H1 (cell line): Measurements from ENCODE around the gene DPP10.

Experiments used
- ATF2 ChIP-seq: IDR thresholded peaks from 2 replicates; pipeline ENCODE4 v1.6.1; 2012; ENCODE audit warnings: low read length, inconsistent platforms
- ATF3 ChIP-seq: IDR thresholded peaks from 2 replicates; pipeline ENCODE4 v1.6.1; 2011; ENCODE audit warnings: low read depth, mild to moderate bottlenecking, low read length; ENCODE audit not compliant: insufficient read depth
- BACH1 ChIP-seq: IDR thresholded peaks from 2 replicates; pipeline ENCODE4 v1.6.1; 2012; ENCODE audit warnings: low read length, improper control_type of control experiment
- CTCF ChIP-seq, 3 experiments: IDR thresholded peaks; 1 replicate in 2 of 3; 2 replicates in 1 of 3; pipeline versions ENCODE4 v1.5.1 to v1.6.1; 2011; ENCODE audit warnings: low read length in 3 of 3, mild to moderate bottlenecking in 3 of 3, inconsistent platforms in 2 of 3, low read depth in 1 of 3, moderate library complexity in 1 of 3; ENCODE audit not compliant: insufficient read depth in 1 of 3; ENCODE audit errors: control extremely low read depth in 1 of 3
- E2F6 ChIP-seq: IDR thresholded peaks from 2 replicates; pipeline ENCODE4 v1.6.1; 2012; ENCODE audit warnings: inconsistent platforms
- GABPA ChIP-seq: IDR thresholded peaks from 2 replicates; pipeline ENCODE4 v1.6.1; 2011; ENCODE audit warnings: mild to moderate bottlenecking, low read length, moderate library complexity, borderline replicate concordance; ENCODE audit not compliant: insufficient read depth
- HDAC2 ChIP-seq, 2 experiments: fragments of 300-600 bp in 1 of 2; sonication (generic) in 1 of 2; IDR thresholded peaks; 2 replicates each; pipeline ENCODE4 v1.6.1; 2011 to 2012; ENCODE audit warnings: low read depth in 2 of 2, low read length in 2 of 2, mild to moderate bottlenecking in 2 of 2, moderate library complexity in 2 of 2, borderline replicate concordance in 1 of 2, inconsistent platforms in 1 of 2
- JUN ChIP-seq: IDR thresholded peaks from 2 replicates; pipeline ENCODE4 v1.6.1; 2011; ENCODE audit warnings: low read depth, mild to moderate bottlenecking, improper control_type of control experiment, low read length
- JUND ChIP-seq: IDR thresholded peaks from 2 replicates; pipeline ENCODE4 v1.6.1; 2011; ENCODE audit warnings: mild to moderate bottlenecking, improper control_type of control experiment, low read length
- NANOG ChIP-seq: IDR thresholded peaks from 2 replicates; pipeline ENCODE4 v1.6.1; 2011; ENCODE audit warnings: low read length, low read depth, mild to moderate bottlenecking, inconsistent platforms; ENCODE audit not compliant: insufficient read depth, poor library complexity, severe bottlenecking
- POLR2A ChIP-seq, 2 experiments: IDR thresholded peaks; 1 replicate in 1 of 2; 2 replicates in 1 of 2; pipeline ENCODE4 v1.6.1; 2011; ENCODE audit warnings: low read depth in 2 of 2, low read length in 2 of 2, mild to moderate bottlenecking in 2 of 2; ENCODE audit errors: control extremely low read depth in 1 of 2
- RBBP5 ChIP-seq: IDR thresholded peaks from 2 replicates; pipeline ENCODE4 v1.7.1; 2012; ENCODE audit warnings: low read depth, mild to moderate bottlenecking, inconsistent platforms, low read length, moderate library complexity, borderline replicate concordance
- SP1 ChIP-seq: IDR thresholded peaks from 2 replicates; pipeline ENCODE4 v1.6.1; 2011; ENCODE audit warnings: low read depth, low read length
- YY1 ChIP-seq: IDR thresholded peaks from 2 replicates; pipeline ENCODE4 v1.6.1; 2011; ENCODE audit warnings: low read depth, mild to moderate bottlenecking, low read length

- TF ChIP-seq NANOG (no peak), ATF2 (no peak), POLR2A (IDR thresholded peaks at IDR 0.05; ENCODE audit: control extremely low read depth in 1 of 2, low read depth in 2 of 2, low read length in 2 of 2) (no peak), ATF3 (no peak), CTCF (IDR thresholded peaks at IDR 0.05; ENCODE audit: control extremely low read depth in 1 of 3, insufficient read depth in 1 of 3, low read depth in 1 of 3, low read length in 3 of 3) (no peak), E2F6 (no peak), YY1 (no peak), JUN (no peak), BACH1 (no peak), JUND (no peak), HDAC2 (IDR thresholded peaks at IDR 0.05; ENCODE audit: borderline replicate concordance in 1 of 2, low read depth in 2 of 2, low read length in 2 of 2) (no peak), GABPA (no peak), SP1 (no peak), RBBP5 (no peak)
Observed at GRCh38 chr2:115569547-115569946, 1127.1 kb downstream of the DPP10 start.
